Activated CD4-positive, alpha-beta memory T cell treated with anti-CD3 and anti-CD28 coated beads, Interleukin-2, amount 10 ng/mL, durations not matched to agents 7 days and 5 days (primary cell): ENCODE measurements around the gene GNAL. TPM values are rescaled to one million over a fixed set of nuclear protein-coding genes. Genes with fewer than 3 reads are reported as not detected.
A peak's percentile ranks its signal among the peaks of the same experiment; 100 is the strongest.
"Not testable (repeated sequence)": the region's sequence is repeated elsewhere in the genome, so short reads cannot be mapped to it uniquely, and the experiment has no call there.

Source experiments
- CTCF ChIA-PET: fragments of 350-600 bp; sonication (Branson Sonifier 250); formaldehyde crosslinking; loops from one replicate; lab custom pipeline; 2021; ENCODE audit warnings: antibody characterized with exemption, inconsistent platforms; lab: Charles Lee
- POLR2A ChIA-PET: fragments of 350-600 bp; sonication (Branson Sonifier 250); formaldehyde crosslinking; loops from one replicate; lab custom pipeline; 2021; ENCODE audit warnings: antibody characterized with exemption; lab: Charles Lee
- DNase-seq: peaks from one replicate; pipeline ENCODE4 v3.0.0-alpha.2; 2020
- H3K27ac Mint-ChIP-seq: one replicate; pipeline ENCODE4 v1.8.0; 2021; ENCODE audit warnings: mild to moderate bottlenecking, mixed read lengths
- H3K27me3 Mint-ChIP-seq: one replicate; pipeline ENCODE4 v1.8.0; 2021; ENCODE audit warnings: mixed read lengths
- H3K36me3 Mint-ChIP-seq: one replicate; pipeline ENCODE4 v1.8.0; 2021; ENCODE audit warnings: low read depth, mixed read lengths
- H3K4me1 Mint-ChIP-seq: one replicate; pipeline ENCODE4 v1.8.0; 2021; ENCODE audit warnings: mixed read lengths
- H3K4me3 Mint-ChIP-seq: one replicate; pipeline ENCODE4 v1.8.0; 2021; ENCODE audit warnings: mild to moderate bottlenecking, mixed read lengths
- H3K9me3 Mint-ChIP-seq: one replicate; pipeline ENCODE4 v1.8.0; 2021; ENCODE audit warnings: mixed read lengths
- total RNA-seq, 2 experiments: library from RNA; stranded (reverse); gene quantifications; one replicate each; pipeline ENCODE4 v1.2.3, GENCODE V29; 2021

GNAL gene
- total RNA-seq, 2 experiments from 2014 or later: 0.25 to 0.33 TPM

GRCh38 chr18:11887328-11888128, 198.5 kb downstream of the GNAL start:
- Mint-ChIP-seq H3K4me3 (no peak overlapping the region), H3K36me3 (peaks cover 50% of the 10 kb centered on the region), H3K4me1 (peaks cover 9% of the 10 kb centered on the region), H3K9me3 (no peaks in the 10 kb centered on the region), H3K27me3 (no peaks in the 10 kb centered on the region), H3K27ac (no peak overlapping the region)
- ChIA-PET CTCF (interaction anchor here (1.1 kb wide), 1 partner anchor 50 kb away, joined by 3 read pairs; no protein-coding TSS in a partner anchor), POLR2A (interaction anchor here (1.0 to 1.3 kb wide), 3 partner anchors 9 to 36 kb away, joined by 3 read pairs; no protein-coding TSS in a partner anchor)
- no peak for DNase-seq

DNA sequence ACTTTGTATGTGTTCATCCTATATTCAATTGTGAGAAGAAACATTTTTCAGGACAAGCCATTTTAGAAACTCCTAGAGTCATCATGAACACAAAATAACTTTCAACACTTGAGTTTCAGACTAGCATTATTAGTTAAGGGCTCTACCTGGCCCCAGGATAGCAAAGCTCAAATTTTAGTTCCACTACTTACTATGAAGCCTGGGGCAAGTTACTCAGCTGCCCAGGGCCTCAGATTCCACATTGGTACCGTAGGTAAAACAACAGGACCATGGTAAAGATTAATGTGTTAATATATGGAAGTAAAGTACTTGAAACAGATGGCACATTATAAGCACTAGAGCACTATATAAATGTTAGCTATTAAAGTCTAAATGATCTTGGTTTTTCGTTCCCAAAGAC, 199.7 kb downstream of the GNAL start:
- H3K27me3 Mint-ChIP-seq: no peaks in the 10 kb centered on the region
- peaks cover 62% of the 10 kb centered on the region for H3K36me3 Mint-ChIP-seq
- no peak overlapping the region for H3K27ac Mint-ChIP-seq
- H3K4me3 Mint-ChIP-seq: no peak overlapping the region
- no peaks in the 10 kb centered on the region for H3K9me3 Mint-ChIP-seq
- H3K4me1 Mint-ChIP-seq: peaks cover 9% of the 10 kb centered on the region
- POLR2A ChIA-PET: interaction anchor here (0.7 kb wide), 1 partner anchor 20 kb away, joined by 3 read pairs; the partner anchor contains the start of gene MPPE1
- CTCF ChIA-PET: no interaction called here
- no peak for DNase-seq

DNA sequence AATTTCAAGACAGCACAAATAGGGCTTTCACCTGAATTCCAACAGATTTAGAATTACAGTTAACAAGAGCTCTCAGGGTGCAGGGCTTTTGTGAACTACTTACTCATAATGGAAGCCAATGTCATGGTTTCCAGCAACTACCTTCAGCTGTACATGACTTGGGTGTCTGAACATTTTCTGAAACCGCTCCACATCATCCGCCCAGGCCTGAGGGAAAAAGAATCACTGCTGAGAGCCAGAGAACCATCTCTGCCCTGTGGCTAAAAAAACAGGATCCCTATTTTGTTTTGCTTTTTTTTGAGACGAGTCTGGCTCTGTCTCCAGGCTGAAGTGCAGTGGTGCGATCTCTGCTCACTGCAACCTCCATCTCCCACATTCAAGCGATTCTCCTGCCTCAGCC, 200.2 kb downstream of the GNAL start:
- H3K27ac Mint-ChIP-seq: no peak overlapping the region
- H3K36me3 Mint-ChIP-seq: peaks cover 64% of the 10 kb centered on the region
- no peaks in the 10 kb centered on the region for H3K9me3 Mint-ChIP-seq
- H3K4me1 Mint-ChIP-seq: peaks cover 11% of the 10 kb centered on the region
- ChIA-PET POLR2A (interaction anchor here (0.7 kb wide), 1 partner anchor 19 kb away, joined by 3 read pairs; the partner anchor contains the start of gene MPPE1), CTCF (no interaction called here)
- no peak overlapping the region for H3K4me3 Mint-ChIP-seq
- DNase-seq: no peak
- no peaks in the 10 kb centered on the region for H3K27me3 Mint-ChIP-seq

GRCh38 chr18:11891737-11892136, 202.7 kb downstream of the GNAL start:
- Mint-ChIP-seq H3K27ac (no peak overlapping the region), H3K36me3 (peaks cover 66% of the 10 kb centered on the region), H3K4me1 (peaks cover 11% of the 10 kb centered on the region), H3K27me3 (no peaks in the 10 kb centered on the region), H3K9me3 (no peaks in the 10 kb centered on the region), H3K4me3 (no peak overlapping the region)
- no peak for DNase-seq
- POLR2A ChIA-PET: no interaction called here
- CTCF ChIA-PET: no interaction called here

- POLR2A ChIA-PET, H3K9me3 Mint-ChIP-seq, H3K4me3 Mint-ChIP-seq, H3K27me3 Mint-ChIP-seq, DNase-seq, CTCF ChIA-PET, H3K27ac Mint-ChIP-seq, H3K4me1 Mint-ChIP-seq: not testable (repeated sequence)
- peaks cover 66% of the 10 kb centered on the region for H3K36me3 Mint-ChIP-seq
Observed at GRCh38 chr18:11892438-11892837, 203.4 kb downstream of the GNAL start.

DNA sequence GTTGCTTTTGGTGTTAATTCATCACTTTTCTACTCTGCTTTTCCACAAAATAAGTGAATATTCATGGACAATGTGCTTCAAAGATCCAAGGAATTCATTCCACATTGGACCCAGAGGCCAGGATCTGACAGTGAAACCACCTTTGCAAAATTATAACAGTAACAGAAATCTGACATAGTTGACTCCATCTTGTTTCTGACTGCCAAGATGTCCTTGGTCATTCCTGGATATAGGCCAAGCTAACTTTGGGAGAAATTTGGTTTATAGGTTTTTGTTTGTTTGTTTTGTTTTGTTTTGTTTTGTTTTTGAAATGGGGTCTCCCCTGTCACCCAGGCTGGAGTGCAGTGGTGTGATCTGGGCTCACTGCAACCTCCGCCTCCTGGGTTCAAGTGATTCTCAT, 208.7 kb downstream of the GNAL start:
- peaks cover 58% of the 10 kb centered on the region for H3K36me3 Mint-ChIP-seq

DNA sequence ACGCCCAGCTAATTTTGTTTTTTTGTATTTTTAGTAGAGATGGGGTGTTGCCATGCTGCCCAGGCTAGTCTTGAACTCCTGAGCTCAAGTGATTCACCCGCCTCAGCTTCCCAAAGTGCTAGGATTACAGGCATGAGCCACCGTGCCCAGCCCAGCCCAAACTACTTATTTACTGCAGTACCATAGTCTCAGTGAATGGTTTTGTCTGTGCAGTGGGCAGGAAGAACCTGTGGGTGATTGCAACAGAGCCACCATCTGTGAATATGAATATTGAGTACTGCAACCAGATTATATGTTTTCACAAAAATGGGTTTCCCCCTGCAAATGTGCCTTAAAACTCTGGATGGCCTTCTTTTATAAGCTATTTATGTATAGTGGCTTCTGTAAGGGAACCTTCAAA, 210.0 kb downstream of the GNAL start:
- Mint-ChIP-seq H3K9me3 (no peaks in the 10 kb centered on the region), H3K4me1 (peaks cover 4% of the 10 kb centered on the region), H3K27me3 (no peaks in the 10 kb centered on the region), H3K36me3 (peaks cover 51% of the 10 kb centered on the region), H3K4me3 (no peak overlapping the region), H3K27ac (no peak overlapping the region)
- ChIA-PET POLR2A (interaction anchor here (0.9 kb wide), 1 partner anchor 9 kb away, joined by 4 read pairs; the partner anchor contains the start of gene MPPE1), CTCF (interaction anchor here (1.0 kb wide), 1 partner anchor 39 kb away, joined by 3 read pairs; no protein-coding TSS in a partner anchor)
- DNase-seq: no peak

More for the DNA sequence above, 208.7 kb downstream of the GNAL start:
- ChIA-PET CTCF (no interaction called here), POLR2A (no interaction called here)
- DNase-seq: no peak
- H3K4me1 Mint-ChIP-seq: peaks cover 2% of the 10 kb centered on the region
- H3K27ac Mint-ChIP-seq: no peak overlapping the region
- H3K27me3 Mint-ChIP-seq: no peaks in the 10 kb centered on the region
- H3K9me3 Mint-ChIP-seq: no peaks in the 10 kb centered on the region
- no peak overlapping the region for H3K4me3 Mint-ChIP-seq

- POLR2A ChIA-PET: no interaction called here
- no peaks in the 10 kb centered on the region for H3K27me3 Mint-ChIP-seq
- CTCF ChIA-PET: no interaction called here
- H3K4me1 Mint-ChIP-seq: peaks cover 15% of the 10 kb centered on the region
- H3K27ac Mint-ChIP-seq: no peak overlapping the region
- H3K4me3 Mint-ChIP-seq: no peak overlapping the region
- H3K36me3 Mint-ChIP-seq: peaks cover 40% of the 10 kb centered on the region
- no peak for DNase-seq
- no peaks in the 10 kb centered on the region for H3K9me3 Mint-ChIP-seq
Observed at GRCh38 chr18:11901826-11902438, 212.9 kb downstream of the GNAL start.

- Mint-ChIP-seq H3K4me1 (peaks cover 20% of the 10 kb centered on the region), H3K36me3 (peaks cover 35% of the 10 kb centered on the region), H3K27ac (no peak overlapping the region), H3K4me3 (no peak overlapping the region), H3K9me3 (no peaks in the 10 kb centered on the region), H3K27me3 (no peaks in the 10 kb centered on the region)
- POLR2A ChIA-PET: no interaction called here
- CTCF ChIA-PET: no interaction called here
- no peak for DNase-seq
Observed at GRCh38 chr18:11902522-11903292, 213.6 kb downstream of the GNAL start.

DNA sequence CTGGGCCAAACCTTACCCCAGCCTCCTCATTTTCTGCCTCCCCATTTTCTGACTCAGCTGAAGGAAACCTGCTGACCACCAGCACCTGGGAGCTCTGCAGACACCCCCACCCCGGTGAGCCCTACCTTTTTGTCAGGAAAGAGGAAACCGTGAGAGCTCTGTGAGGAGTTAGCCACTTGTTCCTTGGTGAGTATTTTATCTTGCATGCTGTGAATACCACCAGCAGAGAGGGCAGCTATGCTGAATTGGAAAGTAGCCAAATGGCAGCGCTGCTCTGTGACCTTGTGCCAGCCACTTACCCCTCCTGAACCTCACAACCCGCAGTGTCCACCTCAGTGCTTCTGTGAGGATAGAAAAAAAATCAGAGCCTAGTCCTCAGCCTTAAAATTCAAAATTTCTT, 216.5 kb downstream of the GNAL start:
- H3K27me3 Mint-ChIP-seq: no peaks in the 10 kb centered on the region
- no peak for DNase-seq
- ChIA-PET CTCF (no interaction called here), POLR2A (interaction anchor here (0.9 to 1.1 kb wide), 3 partner anchors 12 to 75 kb away, joined by 3 to 7 read pairs (median 5); no protein-coding TSS in a partner anchor)
- H3K36me3 Mint-ChIP-seq: peaks cover 28% of the 10 kb centered on the region
- H3K9me3 Mint-ChIP-seq: no peaks in the 10 kb centered on the region
- H3K4me3 Mint-ChIP-seq: no peak overlapping the region
- peaks cover 26% of the 10 kb centered on the region for H3K4me1 Mint-ChIP-seq
- no peak overlapping the region for H3K27ac Mint-ChIP-seq

DNA sequence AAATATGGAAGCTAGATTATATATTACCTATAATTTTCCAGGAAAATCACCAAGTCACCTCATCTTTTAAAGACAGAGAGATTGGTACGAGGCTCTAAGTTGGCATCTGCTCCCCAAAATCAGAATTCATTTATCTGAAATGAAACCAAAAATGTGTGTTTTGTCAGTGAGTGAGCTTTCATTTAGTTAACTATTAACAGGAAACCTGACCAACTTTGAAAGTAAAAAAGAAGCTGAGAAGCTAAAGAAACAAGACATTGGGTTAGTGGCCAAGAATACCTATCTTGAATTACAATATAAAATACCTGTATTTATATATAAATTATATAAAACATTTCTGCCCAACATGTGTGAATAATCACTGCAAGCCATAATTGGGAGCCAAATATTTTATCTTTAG, 217.1 kb downstream of the GNAL start:
- Mint-ChIP-seq H3K9me3 (no peaks in the 10 kb centered on the region), H3K27ac (no peak overlapping the region), H3K36me3 (peaks cover 28% of the 10 kb centered on the region), H3K4me3 (no peak overlapping the region), H3K27me3 (no peaks in the 10 kb centered on the region), H3K4me1 (peaks cover 26% of the 10 kb centered on the region)
- POLR2A ChIA-PET: interaction anchor here (0.9 to 1.1 kb wide), 3 partner anchors 12 to 74 kb away, joined by 3 to 7 read pairs (median 5); no protein-coding TSS in a partner anchor
- no peak for DNase-seq
- CTCF ChIA-PET: no interaction called here

GRCh38 chr18:11906926-11907874, 218.1 kb downstream of the GNAL start:
- H3K27ac Mint-ChIP-seq: peak overlapping the region; percentile 89
- H3K4me1 Mint-ChIP-seq: peaks cover 26% of the 10 kb centered on the region
- peaks cover 22% of the 10 kb centered on the region for H3K36me3 Mint-ChIP-seq
- ChIA-PET CTCF (no interaction called here), POLR2A (interaction anchor here (1.3 to 2.5 kb wide), 6 partner anchors 8 to 75 kb away, joined by 4 to 30 read pairs (median 9); partner anchors contain the start of genes CHMP1B and IMPA2)
- H3K9me3 Mint-ChIP-seq: no peaks in the 10 kb centered on the region
- DNase-seq: no peak
- peak overlapping the region; percentile 86 for H3K4me3 Mint-ChIP-seq
- no peaks in the 10 kb centered on the region for H3K27me3 Mint-ChIP-seq
